ENCODE data around the gene WNT7A.

DNA sequence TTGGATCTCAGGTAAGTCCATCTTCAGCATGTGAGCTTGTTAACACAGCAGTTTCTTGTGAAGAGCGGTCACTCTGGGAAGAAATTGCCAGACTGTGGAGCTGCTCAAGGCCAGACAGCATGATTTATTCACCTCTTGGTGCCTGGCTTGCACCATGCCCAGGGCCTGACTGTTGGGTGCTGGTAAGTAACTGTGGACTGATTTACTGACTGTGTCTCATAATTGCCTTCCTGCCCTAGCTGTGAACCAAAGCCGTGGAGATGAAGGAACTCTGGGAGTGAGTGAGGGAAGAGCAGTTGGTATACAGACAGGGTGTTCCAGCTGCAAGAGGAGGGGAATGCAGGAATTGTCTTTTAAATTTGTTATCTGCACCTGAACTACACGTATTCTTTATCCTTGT is 18.5 kb upstream of the WNT7A start:
- TF ChIP-seq, protein P1, sequence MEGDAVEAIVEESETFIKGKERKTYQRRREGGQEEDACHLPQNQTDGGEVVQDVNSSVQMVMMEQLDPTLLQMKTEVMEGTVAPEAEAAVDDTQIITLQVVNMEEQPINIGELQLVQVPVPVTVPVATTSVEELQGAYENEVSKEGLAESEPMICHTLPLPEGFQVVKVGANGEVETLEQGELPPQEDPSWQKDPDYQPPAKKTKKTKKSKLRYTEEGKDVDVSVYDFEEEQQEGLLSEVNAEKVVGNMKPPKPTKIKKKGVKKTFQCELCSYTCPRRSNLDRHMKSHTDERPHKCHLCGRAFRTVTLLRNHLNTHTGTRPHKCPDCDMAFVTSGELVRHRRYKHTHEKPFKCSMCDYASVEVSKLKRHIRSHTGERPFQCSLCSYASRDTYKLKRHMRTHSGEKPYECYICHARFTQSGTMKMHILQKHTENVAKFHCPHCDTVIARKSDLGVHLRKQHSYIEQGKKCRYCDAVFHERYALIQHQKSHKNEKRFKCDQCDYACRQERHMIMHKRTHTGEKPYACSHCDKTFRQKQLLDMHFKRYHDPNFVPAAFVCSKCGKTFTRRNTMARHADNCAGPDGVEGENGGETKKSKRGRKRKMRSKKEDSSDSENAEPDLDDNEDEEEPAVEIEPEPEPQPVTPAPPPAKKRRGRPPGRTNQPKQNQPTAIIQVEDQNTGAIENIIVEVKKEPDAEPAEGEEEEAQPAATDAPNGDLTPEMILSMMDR (IDR thresholded peaks at IDR 0.05), result no peak
- no peak for TF ChIP-seq EZH2phosphoT487 (IDR thresholded peaks at IDR 0.05)

Data from neural progenitor cell (in vitro differentiated cells).